Endothelial cell of umbilical vein (primary cell): ENCODE measurements around the gene FHIT. TPM values are rescaled to one million over a fixed set of nuclear protein-coding genes. Genes with fewer than 3 reads are reported as not detected.

Experiments
- BruUV-seq: library from RNA; stranded (reverse); fragments of 400-500 nt; replicated peaks from 2 replicates; lab custom pipeline; 2021; lab: Mats Ljungman, UMichigan
- CTCF ChIA-PET: fragments of 300-600, 350-600 bp; sonication (Branson Sonifier 250); formaldehyde crosslinking; loops from one replicate; lab custom pipeline; 2021; ENCODE audit warnings: antibody characterized with exemption, inconsistent platforms; lab: Charles Lee
- POLR2A ChIA-PET: fragments of 300-600, 350-600 bp; sonication (Branson Sonifier 250); formaldehyde crosslinking; loops from one replicate; lab custom pipeline; 2021; ENCODE audit warnings: antibody characterized with exemption, inconsistent platforms; lab: Charles Lee
- DNase-seq: peaks from one replicate; pipeline ENCODE4 v3.0.0-alpha.2; 2011; ENCODE audit warnings: low read depth, low spot score
- FAIRE-seq: peaks from 2 replicates; lab custom pipeline; 2011; peaks lifted over from hg19 to GRCh38; lab: Jason Lieb, UNC
- H2AFZ ChIP-seq: 2 replicates; pipeline ENCODE4 v1.6.0; 2012; ENCODE audit warnings: low read depth, low read length, control low read depth, inconsistent platforms
- H3K27ac ChIP-seq: 2 replicates; pipeline ENCODE4 v1.5.1; 2011; ENCODE audit warnings: low read depth, mild to moderate bottlenecking, control low read depth, low read length, moderate library complexity; ENCODE audit not compliant: insufficient read depth
- H3K27me3 ChIP-seq, 2 experiments: 2 replicates each; pipeline versions ENCODE4 v1.6.0 to v1.6.1; 2011; ENCODE audit warnings: low read length in 2 of 2, mixed read lengths in 1 of 2; ENCODE audit not compliant: control insufficient read depth in 2 of 2, insufficient read depth in 2 of 2
- H3K36me3 ChIP-seq, 2 experiments: 2 replicates in 1 of 2; 3 replicates in 1 of 2; pipeline ENCODE4 v1.5.1; 2011; ENCODE audit warnings: low read length in 2 of 2, mild to moderate bottlenecking in 1 of 2, moderate library complexity in 1 of 2; ENCODE audit not compliant: control insufficient read depth in 2 of 2, insufficient read depth in 2 of 2; ENCODE audit errors: extremely low read depth in 1 of 2
- H3K4me1 ChIP-seq: 3 replicates; pipeline ENCODE4 v1.5.1; 2011; ENCODE audit warnings: mild to moderate bottlenecking, low read length; ENCODE audit not compliant: control insufficient read depth, insufficient read depth; ENCODE audit errors: extremely low read depth
- H3K4me2 ChIP-seq: 2 replicates; pipeline ENCODE4 v1.6.1; 2011; ENCODE audit warnings: low read length, control low read depth, mixed read lengths; ENCODE audit not compliant: insufficient read depth
- H3K4me3 ChIP-seq, 3 experiments: fragments of 200-600 bp in 1 of 3; sonication (generic), shearing (Covaris generic) in 1 of 3; replicated peaks in 1 of 3; 2 replicates each; pipeline ENCODE4 v1.5.1; 2011 to 2016; ENCODE audit warnings: control low read depth in 3 of 3, low read length in 3 of 3, mild to moderate bottlenecking in 2 of 3, inconsistent platforms in 1 of 3, low read depth in 1 of 3, moderate library complexity in 1 of 3; ENCODE audit not compliant: insufficient read depth in 1 of 3
- H3K79me2 ChIP-seq: 2 replicates; pipeline ENCODE4 v1.6.0; 2012; ENCODE audit warnings: low read length, inconsistent platforms; ENCODE audit not compliant: control insufficient read depth, insufficient read depth
- H3K9ac ChIP-seq: replicated peaks from 2 replicates; pipeline ENCODE3; 2011; ENCODE audit warnings: low read length, control low read depth; ENCODE audit not compliant: insufficient read depth; ENCODE audit errors: extremely low read depth
- H3K9me1 ChIP-seq: replicated peaks from 3 replicates; pipeline ENCODE4 v1.6.0; 2011; ENCODE audit warnings: mild to moderate bottlenecking, low read length; ENCODE audit not compliant: control insufficient read depth, insufficient read depth; ENCODE audit errors: extremely low read depth
- H3K9me3 ChIP-seq: replicated peaks from 2 replicates; pipeline ENCODE4 v1.5.1; 2012; ENCODE audit warnings: low read length, inconsistent platforms; ENCODE audit not compliant: control insufficient read depth, insufficient read depth
- H4K20me1 ChIP-seq: replicated peaks from 2 replicates; pipeline ENCODE3; 2011; ENCODE audit warnings: mild to moderate bottlenecking, low read length; ENCODE audit not compliant: control insufficient read depth, insufficient read depth; ENCODE audit errors: extremely low read depth
- CTCF ChIP-seq, 2 donors: IDR thresholded peaks; 1 replicate in 1 of 2; 2 replicates in 1 of 2; pipeline ENCODE4 v1.5.1; 2011; ENCODE audit warnings: low read length in 2 of 2, mild to moderate bottlenecking in 2 of 2, moderate library complexity in 2 of 2, control low read depth in 1 of 2, inconsistent platforms in 1 of 2, low read depth in 1 of 2; ENCODE audit not compliant: insufficient read depth in 1 of 2; ENCODE audit errors: extremely low read depth in 1 of 2
- EZH2 ChIP-seq: IDR thresholded peaks from 2 replicates; pipeline ENCODE4 v1.6.1; 2012; ENCODE audit warnings: borderline replicate concordance, low read depth, mild to moderate bottlenecking, moderate library complexity, low read length, inconsistent platforms; ENCODE audit not compliant: severe bottlenecking
- FOS ChIP-seq: IDR thresholded peaks from 2 replicates; pipeline ENCODE4 v1.6.1; 2011; ENCODE audit warnings: mild to moderate bottlenecking, low read length, moderate library complexity, borderline replicate concordance; ENCODE audit not compliant: insufficient read depth
- GATA2 ChIP-seq: IDR thresholded peaks from 2 replicates; pipeline ENCODE4 v1.7.0; 2011; ENCODE audit warnings: low read depth, mild to moderate bottlenecking, moderate library complexity, mixed read lengths, low read length; ENCODE audit not compliant: insufficient read length, insufficient read depth
- JUN ChIP-seq: IDR thresholded peaks from 2 replicates; pipeline ENCODE4 v1.6.1; 2011; ENCODE audit warnings: borderline replicate concordance, low read depth; ENCODE audit not compliant: insufficient read length, insufficient read depth
- MAX ChIP-seq: IDR thresholded peaks from 2 replicates; pipeline ENCODE4 v1.6.1; 2011; ENCODE audit not compliant: insufficient read depth, insufficient read length
- MYC ChIP-seq: IDR thresholded peaks from one replicate; pipeline ENCODE4 v1.6.1; 2011; ENCODE audit warnings: mild to moderate bottlenecking, low read depth, low read length
- POLR2A ChIP-seq: IDR thresholded peaks from 2 replicates; pipeline ENCODE4 v1.6.1; 2012; ENCODE audit warnings: low read depth, mild to moderate bottlenecking, control low read depth, low read length
- POLR2AphosphoS5 ChIP-seq: IDR thresholded peaks from 2 replicates; pipeline ENCODE4 v1.6.1; 2012; ENCODE audit warnings: low read depth, mild to moderate bottlenecking, control low read depth, low read length, moderate library complexity; ENCODE audit not compliant: insufficient read depth
- dilution Hi-C: fragments of 300-500 bp; cut with MboI; formaldehyde crosslinking; loops from one replicate; pipeline ENCODE4 v1.15.0; 2019; ENCODE audit warnings: low sequenced_read_pairs; ENCODE audit not compliant: extremely low pct_ligation_motif_present
- intact Hi-C: fragments of 100-400 bp; cut with micrococcal nuclease; formaldehyde crosslinking; loops from one replicate; pipeline ENCODE4 v1.10.0; 2022
- polyA plus RNA-seq, 4 experiments: library from polyadenylated mRNA; depleted of rRNA in 3 of 4; stranded (reverse) in 3 of 4; unstranded in 1 of 4; fragments of >200 nt; gene quantifications; 2 replicates each; pipeline versions ENCODE4 v1.2.1 to v1.2.3, GENCODE V29; 2011 to 2012; ENCODE audit warnings: missing spikeins in 1 of 4
- total RNA-seq: library from RNA; stranded (reverse); gene quantifications from 2 replicates; pipeline ENCODE4 v1.2.3, GENCODE V29; 2021

The FHIT gene
- total and polyA plus RNA-seq, 2 donors (not counting 3 experiments of a cell fraction or from before 2014, with no cell fraction given) = 0.47 to 2.2 TPM

- no peaks in the 10 kb centered on the region for H3K79me2 ChIP-seq
- DNase-seq (no peak), FAIRE-seq (no peak)
- H3K9me3 ChIP-seq = peaks cover 2% of the 10 kb centered on the region
- no peaks in the 10 kb centered on the region for H3K9me1 ChIP-seq
- H3K4me2 ChIP-seq = no peak overlapping the region
- H4K20me1 ChIP-seq = no peaks in the 10 kb centered on the region
- BruUV-seq = no TSS peak
- no peaks in the 10 kb centered on the region for H3K4me1 ChIP-seq
- no peaks in the 10 kb centered on the region for H3K36me3 ChIP-seq
- intact Hi-C loops = no loop called here
- dilution Hi-C loops = no loop called here
- no peak overlapping the region for H3K27ac ChIP-seq
- H3K9ac ChIP-seq = no peak overlapping the region
- H3K4me3 ChIP-seq = no peak overlapping the region
- H3K27me3 ChIP-seq = no peaks in the 10 kb centered on the region
- no peak overlapping the region for H2AFZ ChIP-seq
- POLR2A ChIA-PET = no interaction called here
- CTCF ChIA-PET = no interaction called here
- TF ChIP-seq MYC = no peak
- no peak for TF ChIP-seq CTCF (IDR thresholded peaks at IDR 0.05; ENCODE audit: extremely low read depth in 1 of 2, insufficient read depth in 1 of 2, low read depth in 1 of 2, low read length in 2 of 2)
- no peak for TF ChIP-seq EZH2
- no peak for TF ChIP-seq FOS
- no peak for TF ChIP-seq JUN
- TF ChIP-seq GATA2 = no peak
- no peak for TF ChIP-seq POLR2AphosphoS5
- no peak for TF ChIP-seq MAX
- no peak for TF ChIP-seq POLR2A
These were observed 1514.0 kb downstream of the FHIT start for GRCh38 chr3:59737241-59737640.
